Activated CD4-positive, alpha-beta T cell treated with anti-CD3 and anti-CD28 coated beads for 24 hours (primary cell): ENCODE results near the gene EPM2AIP1.
"Not testable (repeated sequence)": the region's sequence is repeated elsewhere in the genome, so short reads cannot be mapped to it uniquely, and the experiment has no call there.

Experiments used
- DNase-seq, 2 donors: peaks; one replicate each; pipeline ENCODE4 v3.0.0-alpha.2; 2020; ENCODE audit warnings: low read depth in 2 of 2

EPM2AIP1 gene

DNA sequence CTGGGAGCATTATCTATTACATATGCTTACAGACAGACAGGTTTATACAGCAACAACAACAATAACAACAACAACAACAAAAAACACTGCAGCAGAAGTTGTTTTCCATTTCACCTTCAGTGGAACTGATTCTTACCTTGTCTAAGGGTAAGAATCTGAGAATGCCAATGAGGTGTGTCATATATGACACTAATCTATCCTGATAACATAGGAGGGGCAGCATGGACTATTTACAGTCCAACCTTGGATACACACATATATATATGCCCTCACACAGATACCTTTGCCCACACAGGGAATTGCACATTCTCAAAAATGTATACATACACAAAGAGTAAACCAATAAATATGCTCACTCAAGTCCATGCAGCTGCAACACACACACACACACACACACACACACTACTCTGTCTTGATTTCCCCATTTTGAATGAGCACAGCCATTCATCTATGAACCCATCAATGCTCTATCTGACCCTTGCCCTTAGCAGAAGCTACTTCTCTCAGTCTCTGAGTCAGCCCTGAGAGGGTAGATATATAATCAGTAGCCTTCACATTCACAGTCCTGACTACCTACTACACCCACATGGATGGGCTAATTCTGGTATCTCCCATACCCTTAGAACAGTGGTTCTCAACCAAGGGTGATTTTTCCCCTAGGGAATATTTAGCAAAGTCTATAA lies 38.3 kb downstream of the EPM2AIP1 start:
- no peak for DNase-seq

DNA sequence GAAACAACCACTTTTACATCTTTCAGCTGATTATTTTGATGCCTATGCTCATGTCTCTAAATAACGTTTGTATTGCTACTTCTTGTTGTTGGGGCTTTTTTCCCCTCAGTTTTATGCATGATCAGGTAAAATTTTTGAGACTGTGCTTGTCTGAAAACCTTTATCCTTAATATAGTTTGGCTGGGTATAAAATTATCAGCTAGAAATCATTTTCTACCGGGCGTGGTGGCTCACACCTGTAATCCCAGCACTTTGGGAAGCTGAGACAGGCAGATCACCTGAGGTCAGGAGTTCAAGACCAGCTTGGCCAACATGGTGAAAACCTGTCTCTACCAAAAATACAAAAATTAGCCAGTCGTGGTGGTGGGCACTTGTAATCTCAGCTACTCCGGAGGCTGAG lies 45.1 kb downstream of the EPM2AIP1 start:
- not testable (repeated sequence) for DNase-seq

DNA sequence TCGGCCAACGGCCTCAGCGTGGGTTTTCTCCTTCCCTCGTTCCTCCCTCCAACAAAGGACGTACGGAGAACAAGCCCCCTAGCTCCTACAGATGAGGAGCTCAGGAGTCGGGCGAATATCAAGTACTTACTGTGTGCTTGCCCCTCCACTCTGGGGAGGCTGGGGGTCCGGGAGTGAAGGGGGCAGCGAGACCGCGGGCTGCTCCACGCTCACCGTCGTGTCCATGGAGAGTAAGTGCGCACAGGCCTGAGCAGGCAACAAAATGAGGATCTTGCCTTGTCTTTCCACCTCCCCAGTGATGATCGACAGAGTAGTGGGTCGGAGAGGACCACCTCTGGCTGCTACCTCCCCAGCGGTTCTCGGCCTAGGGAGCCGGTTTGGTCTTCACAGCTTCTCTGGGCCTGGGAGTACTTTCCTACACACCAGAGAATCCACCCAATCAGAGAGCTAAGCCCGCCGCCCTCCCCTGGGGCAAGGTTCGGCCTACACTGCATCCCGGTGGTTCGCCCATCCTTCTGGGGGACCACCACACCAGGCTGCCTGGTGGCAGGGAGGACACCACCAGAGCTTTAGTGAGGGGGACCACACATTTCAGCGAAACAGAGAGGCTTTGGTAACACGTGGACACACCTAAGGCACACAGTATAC lies 47.5 kb downstream of the EPM2AIP1 start:
- no peak for DNase-seq

DNA sequence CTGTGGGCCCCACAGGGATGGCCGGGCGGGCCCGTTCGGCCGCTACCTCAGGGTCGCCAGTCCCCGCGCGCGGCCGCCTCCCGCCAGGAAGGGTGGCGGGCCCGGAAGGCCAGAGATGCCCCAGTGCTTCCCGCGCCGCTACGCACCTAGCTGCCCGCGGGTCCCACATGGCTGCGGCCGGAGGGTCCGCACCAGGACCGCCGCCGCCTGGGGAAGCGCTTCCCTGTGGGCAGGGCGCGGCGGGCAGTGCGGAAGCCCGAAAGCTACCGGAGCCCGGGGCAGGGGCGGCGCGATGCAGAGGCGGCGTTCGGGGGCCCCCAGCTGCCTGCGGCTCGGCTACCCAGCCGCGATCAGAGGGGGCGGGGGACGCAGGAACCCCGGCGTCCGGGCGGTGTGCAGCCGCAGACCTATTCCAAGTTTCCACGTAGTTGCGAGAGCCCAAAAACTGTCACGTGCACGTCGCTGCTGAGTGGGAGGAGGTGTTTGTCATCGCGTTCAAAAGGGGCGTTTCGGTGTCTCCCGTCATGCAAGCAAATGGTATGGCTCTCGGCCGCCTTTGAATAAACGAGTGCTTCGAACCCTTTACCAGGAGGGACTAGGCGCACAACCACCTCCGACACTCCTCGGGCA lies 48.2 kb downstream of the EPM2AIP1 start, which contains the start of gene TRANK1:
Gene TRANK1, minus strand, starts transcription at position 414 of the 630 bp plus-strand sequence. Its CDS starts 245 bp downstream, at position 169.
- peak; percentile 64 to 69 for DNase-seq

DNA sequence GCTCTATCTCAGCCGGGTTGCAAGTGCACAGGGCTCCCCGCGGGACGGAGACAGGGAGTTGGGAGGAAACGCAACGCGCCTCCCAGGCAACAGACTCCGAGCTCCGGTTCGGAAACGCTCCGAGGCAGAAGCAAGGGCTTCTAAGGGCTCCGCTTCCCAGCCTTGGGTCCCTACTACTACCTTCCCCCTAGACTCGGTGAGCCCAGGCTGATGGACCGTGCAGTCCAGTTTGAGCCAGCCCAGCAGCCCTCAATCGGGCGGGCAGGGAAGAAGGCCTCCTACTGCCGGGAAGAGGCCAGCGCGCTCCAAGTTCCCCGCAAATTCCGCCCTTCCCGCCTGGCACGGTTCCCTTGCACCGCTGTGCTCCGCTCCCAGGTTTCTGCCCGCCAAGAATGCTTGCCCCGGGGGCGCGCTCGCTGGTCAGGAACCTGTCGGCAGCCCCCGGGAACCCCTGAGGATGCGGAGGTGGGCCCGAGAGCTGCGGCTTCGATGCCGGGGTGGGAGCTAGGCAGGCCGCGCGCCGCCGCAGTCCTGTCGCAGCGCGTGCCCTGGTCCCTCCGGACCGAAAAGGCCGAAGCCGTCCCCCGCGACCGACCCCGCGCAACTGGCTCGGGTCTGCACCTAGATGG lies 48.8 kb downstream of the EPM2AIP1 start:
- DNase-seq: peak; percentile 7 to 22

DNA sequence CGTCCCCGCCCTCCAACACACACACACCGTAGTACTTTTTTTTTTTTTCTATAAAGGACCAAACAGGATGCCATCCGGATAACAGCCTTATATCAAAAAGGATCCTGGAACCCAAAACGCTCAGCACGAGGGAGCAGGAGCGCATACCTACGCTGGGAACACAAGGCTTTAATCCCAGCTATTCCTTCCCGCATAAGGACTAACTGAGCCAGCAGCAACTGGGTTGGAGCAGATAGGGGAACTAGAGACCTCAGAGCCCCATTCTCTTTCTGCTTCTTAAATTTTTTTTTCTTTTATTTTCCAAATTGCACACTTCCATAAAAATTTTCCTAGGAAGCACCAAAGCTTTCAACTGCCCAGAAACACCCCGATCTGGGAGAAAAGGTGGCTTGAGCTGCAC lies 49.3 kb downstream of the EPM2AIP1 start:
- no peak for DNase-seq

DNA sequence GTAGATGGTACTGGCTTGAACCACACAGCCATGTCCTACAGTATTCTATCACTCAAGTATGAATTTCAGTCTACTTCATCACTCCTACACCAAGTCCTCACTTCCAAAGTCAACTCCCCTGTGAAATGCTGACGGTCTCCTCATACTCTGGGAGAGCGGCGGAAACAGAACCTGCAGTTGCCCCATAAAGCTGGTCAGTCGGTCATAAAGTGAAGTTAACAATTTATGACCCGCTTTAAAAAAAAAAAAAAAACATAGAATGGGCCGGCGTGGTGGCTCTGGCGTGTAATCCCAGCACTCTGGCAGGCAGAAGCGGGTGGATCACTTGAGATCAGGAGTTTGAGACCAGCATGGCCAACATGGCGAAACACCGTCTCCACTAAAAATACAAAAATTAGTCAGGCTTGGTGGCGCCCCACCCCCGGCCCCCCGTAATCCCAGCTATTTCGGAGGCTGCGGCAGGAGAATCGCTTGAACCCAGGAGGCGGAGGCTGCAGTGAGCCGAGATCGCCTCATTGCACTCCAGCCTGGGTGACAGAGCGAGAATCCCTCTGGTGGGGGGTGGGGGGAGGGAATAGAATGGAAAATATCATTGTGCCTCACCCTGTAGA lies 50.2 kb downstream of the EPM2AIP1 start:
- no peak for DNase-seq

DNA sequence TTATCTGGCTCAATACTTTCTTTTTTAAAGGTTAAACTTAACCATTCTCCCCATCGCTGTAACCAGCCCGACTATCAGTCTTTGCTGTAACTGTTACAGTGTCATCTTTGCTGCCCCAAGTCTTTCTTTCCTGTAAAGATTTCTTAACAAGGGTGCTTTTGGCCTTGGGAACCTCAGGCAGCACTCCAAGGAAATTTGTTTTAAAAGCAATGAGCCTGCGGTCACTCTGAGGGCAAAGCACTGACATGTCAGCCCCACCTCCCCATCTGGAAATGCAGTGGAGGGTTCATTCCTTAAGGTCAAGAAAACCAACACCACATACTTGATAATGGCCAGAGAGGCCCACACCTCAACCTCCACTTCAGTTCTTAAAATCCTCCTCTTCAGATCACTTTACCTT lies 51.3 kb downstream of the EPM2AIP1 start:
- DNase-seq: no peak

DNA sequence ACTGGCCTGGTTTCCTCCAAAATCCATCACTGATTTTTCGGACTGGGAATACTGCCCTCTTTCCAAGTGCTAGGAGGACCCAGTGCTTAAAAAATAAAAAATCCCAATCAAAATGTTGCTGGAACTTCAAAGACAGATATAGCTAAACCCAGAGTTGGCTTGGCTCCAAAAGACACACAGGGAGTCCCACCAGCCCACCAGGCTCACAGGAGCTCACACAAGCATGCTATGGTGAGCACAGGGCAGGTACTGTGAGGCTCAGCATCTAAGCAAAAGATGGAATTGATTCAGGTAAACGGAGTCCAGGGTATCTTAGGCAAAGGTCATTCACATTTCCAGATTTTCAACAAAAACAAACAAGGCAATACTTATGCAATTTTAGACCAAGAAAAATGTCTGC lies 51.8 kb downstream of the EPM2AIP1 start:
- no peak for DNase-seq

DNA sequence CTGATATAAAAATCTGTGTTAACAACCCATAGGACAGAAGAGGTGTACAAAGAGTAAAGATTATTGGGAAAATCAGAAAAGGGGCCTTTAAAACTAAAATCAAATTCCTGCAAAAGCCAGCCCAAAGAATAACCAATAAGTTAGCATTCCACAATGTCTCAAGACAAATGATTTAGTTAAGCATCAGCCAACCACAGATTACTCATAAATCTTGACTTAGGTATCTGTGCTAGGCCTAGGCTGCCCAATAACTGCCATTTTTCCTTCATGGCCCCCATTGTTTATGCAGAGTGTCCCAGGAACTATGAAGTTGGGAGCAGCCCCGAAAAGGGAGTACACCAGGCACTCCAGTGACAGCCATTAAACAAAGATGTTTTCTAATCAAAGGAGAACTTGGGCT lies 55.4 kb downstream of the EPM2AIP1 start:
- DNase-seq: no peak
